MM.1S (cell line): ENCODE data around the gene PLEK2.

ENCODE experiments used
- DNase-seq: peaks from one replicate; pipeline ENCODE4 v3.0.0-alpha.2; 2015
- H2AFZ ChIP-seq: fragments of 300-600 bp; sonication (generic); 2 replicates; pipeline ENCODE4 v1.6.0; 2016; ENCODE audit warnings: antibody characterized with exemption, low read length
- H3F3A ChIP-seq: fragments of 300-600 bp; sonication (generic); 2 replicates; pipeline ENCODE4 v1.6.1; 2016; ENCODE audit warnings: mild to moderate bottlenecking, antibody characterized with exemption, low read length, moderate library complexity, mixed read lengths; ENCODE audit not compliant: insufficient read depth
- H3K27ac ChIP-seq: fragments of 300-600 bp; sonication (generic); 2 replicates; pipeline ENCODE4 v1.5.1; 2016; ENCODE audit warnings: mild to moderate bottlenecking, low read length
- H3K27me3 ChIP-seq: fragments of 300-600 bp; sonication (generic); replicated peaks from 2 replicates; pipeline ENCODE4 v1.6.0; 2016; ENCODE audit warnings: low read length; ENCODE audit not compliant: insufficient read depth
- H3K36me3 ChIP-seq: fragments of 300-600 bp; sonication (generic); replicated peaks from 2 replicates; pipeline ENCODE4 v1.6.1; 2016; ENCODE audit warnings: mild to moderate bottlenecking, low read length, mixed read lengths; ENCODE audit not compliant: insufficient read depth
- H3K4me1 ChIP-seq: fragments of 300-600 bp; sonication (generic); 2 replicates; pipeline ENCODE4 v1.6.1; 2016; ENCODE audit warnings: low read length, mixed read lengths
- H3K4me2 ChIP-seq: fragments of 300-600 bp; sonication (generic); 2 replicates; pipeline ENCODE4 v1.6.0; 2016; ENCODE audit warnings: low read depth, low read length
- H3K4me3 ChIP-seq: fragments of 300-600 bp; sonication (generic); 2 replicates; pipeline ENCODE4 v1.5.1; 2016; ENCODE audit warnings: low read length, mixed read lengths
- H3K79me2 ChIP-seq: fragments of 300-600 bp; sonication (generic); 2 replicates; pipeline ENCODE4 v1.6.1; 2016; ENCODE audit warnings: mixed run types, low read length, mixed read lengths
- H3K9ac ChIP-seq: fragments of 300-600 bp; sonication (generic); 2 replicates; pipeline ENCODE4 v1.6.1; 2016; ENCODE audit warnings: low read length, mixed read lengths
- H3K9me2 ChIP-seq: fragments of 300-600 bp; sonication (generic); replicated peaks from 2 replicates; pipeline ENCODE4 v1.6.1; 2016; ENCODE audit warnings: mild to moderate bottlenecking, low read length, mixed read lengths; ENCODE audit not compliant: insufficient read depth
- H3K9me3 ChIP-seq: fragments of 300-600 bp; sonication (generic); replicated peaks from 2 replicates; pipeline ENCODE4 v1.6.1; 2016; ENCODE audit warnings: mild to moderate bottlenecking, low read length, mixed read lengths; ENCODE audit not compliant: insufficient read depth
- H4K20me1 ChIP-seq: fragments of 300-600 bp; sonication (generic); 2 replicates; pipeline ENCODE4 v1.6.1; 2016; ENCODE audit warnings: mild to moderate bottlenecking, low read length, moderate library complexity, mixed read lengths; ENCODE audit not compliant: insufficient read depth
- CTCF ChIP-seq: fragments of 300-600 bp; sonication (generic); IDR thresholded peaks from 2 replicates; pipeline ENCODE4 v1.5.1; 2016; ENCODE audit warnings: antibody characterized with exemption, low read length, mixed read lengths
- EZH2 ChIP-seq: fragments of 300-600 bp; sonication (generic); optimal IDR thresholded peaks from 2 replicates; pipeline ENCODE3; 2017; ENCODE audit warnings: low read depth, mild to moderate bottlenecking, antibody characterized with exemption, low read length, mixed read lengths
- EZH2phosphoT487 ChIP-seq: fragments of 300-600 bp; sonication (generic); IDR thresholded peaks from 2 replicates; pipeline ENCODE4 v1.6.1; 2018; ENCODE audit warnings: antibody characterized with exemption, low read length

Gene PLEK2

GRCh38 chr14:67411820-67412421 is at the start of gene PLEK2:
TSS of gene PLEK2 (minus strand) at chr14:67412165. CDS start at chr14:67412059, 106 bp downstream.
- no peak within 1 kb of the TSS for H3K4me3 ChIP-seq

DNA sequence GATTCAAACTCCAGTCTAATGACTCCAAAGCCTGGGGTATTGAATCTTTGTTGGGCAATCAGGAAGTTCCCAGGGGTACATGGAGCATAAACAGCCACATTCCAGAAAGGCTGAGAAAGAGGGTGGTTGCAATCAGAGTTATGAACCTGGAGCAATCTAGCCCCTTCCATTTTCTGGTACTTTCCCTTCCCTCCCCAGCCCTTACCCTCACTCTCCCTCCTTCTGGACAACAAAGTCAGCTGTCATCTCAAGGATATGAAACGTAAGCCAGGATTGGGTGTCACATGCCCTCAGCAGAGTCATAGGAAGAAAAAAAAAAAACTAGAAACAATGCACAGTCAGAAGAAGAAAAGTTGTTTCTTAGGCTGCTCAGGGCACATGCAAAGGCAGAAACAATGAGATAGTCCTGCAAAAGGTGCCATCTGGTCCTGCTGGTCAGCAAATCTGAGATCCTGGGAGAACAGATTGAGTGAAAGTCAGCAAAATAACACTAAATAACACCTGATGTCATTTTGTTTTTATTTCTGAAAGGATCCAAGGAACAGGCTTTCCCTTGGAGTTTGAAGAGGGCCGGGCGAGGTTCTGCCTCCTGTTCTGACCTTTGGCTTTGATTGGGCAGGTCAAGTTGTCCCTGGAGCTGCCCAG is 49.5 kb upstream of the PLEK2 start:
- no peak overlapping the region for H3K27ac ChIP-seq
- H2AFZ ChIP-seq = no peak overlapping the region
- no peak overlapping the region for H3K9ac ChIP-seq
- no peaks in the 10 kb centered on the region for H3K9me3 ChIP-seq
- DNase-seq = no peak
- H3K27me3 ChIP-seq = no peaks in the 10 kb centered on the region
- no peaks in the 10 kb centered on the region for H3F3A ChIP-seq
- H4K20me1 ChIP-seq = no peaks in the 10 kb centered on the region
- H3K9me2 ChIP-seq = no peaks in the 10 kb centered on the region
- H3K36me3 ChIP-seq = no peaks in the 10 kb centered on the region
- TF ChIP-seq CTCF = no peak
- H3K4me2 ChIP-seq = no peak overlapping the region
- H3K4me1 ChIP-seq = no peaks in the 10 kb centered on the region
- no peak overlapping the region for H3K4me3 ChIP-seq
- no peaks in the 10 kb centered on the region for H3K79me2 ChIP-seq

More at GRCh38 chr14:67411820-67412421, at the start of gene PLEK2:
- TF ChIP-seq CTCF = no peak
- Histone ChIP-seq H3K27ac (no peak within 1 kb of the TSS), H3K36me3 (no peaks in the 10 kb centered on the region), H3K9me3 (no peaks in the 10 kb centered on the region), H3K79me2 (no peaks in the 10 kb centered on the region), H3K4me1 (no peaks in the 10 kb centered on the region), H3K9ac (no peak within 1 kb of the TSS), H3K27me3 (no peaks in the 10 kb centered on the region), H4K20me1 (no peaks in the 10 kb centered on the region), H2AFZ (no peak within 1 kb of the TSS), H3K9me2 (no peaks in the 10 kb centered on the region), H3K4me2 (no peak within 1 kb of the TSS), H3F3A (no peaks in the 10 kb centered on the region)
- DNase-seq = no peak

DNA sequence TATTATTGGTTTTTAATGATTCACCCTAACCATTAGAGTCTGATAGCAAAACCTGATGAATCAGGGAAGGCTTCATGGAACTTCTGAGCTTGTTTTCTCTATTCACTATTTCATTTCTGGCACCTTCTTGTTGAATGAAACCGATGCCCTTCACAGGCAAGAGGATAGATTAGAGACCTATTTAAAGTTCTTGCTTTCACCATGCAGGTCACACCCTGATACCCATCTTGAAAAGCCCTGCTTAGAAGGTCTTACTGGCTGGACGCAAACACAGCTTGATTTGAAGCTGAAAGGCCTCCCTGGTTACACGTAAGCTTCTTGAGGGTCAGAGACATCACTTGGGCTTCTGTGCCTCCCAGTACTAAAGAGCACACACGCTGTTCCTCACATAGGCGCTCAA is 47.4 kb upstream of the PLEK2 start:
- Histone ChIP-seq H3K27me3 (no peaks in the 10 kb centered on the region), H3K9me2 (no peaks in the 10 kb centered on the region), H3K4me2 (no peak overlapping the region), H3K4me3 (no peak overlapping the region), H3K9me3 (no peaks in the 10 kb centered on the region), H4K20me1 (no peaks in the 10 kb centered on the region), H3K27ac (no peak overlapping the region), H2AFZ (no peak overlapping the region), H3K36me3 (no peaks in the 10 kb centered on the region), H3K9ac (no peak overlapping the region), H3F3A (no peaks in the 10 kb centered on the region), H3K4me1 (no peaks in the 10 kb centered on the region), H3K79me2 (no peaks in the 10 kb centered on the region)
- DNase-seq = no peak
- no peak for TF ChIP-seq EZH2
- no peak for TF ChIP-seq CTCF
- TF ChIP-seq EZH2phosphoT487 = no peak
